Kidney capillary endothelial cell (primary cell): ENCODE results near the gene PDE6B.
A peak's percentile ranks its signal among the peaks of the same experiment; 100 is the strongest.
"Not testable (repeated sequence)": the region's sequence is repeated elsewhere in the genome, so short reads cannot be mapped to it uniquely, and the experiment has no call there.

ENCODE experiments used
- DNase-seq: peaks from one replicate; pipeline ENCODE4 v3.0.0-alpha.2; 2018; ENCODE audit warnings: low spot score

PDE6B gene

DNA sequence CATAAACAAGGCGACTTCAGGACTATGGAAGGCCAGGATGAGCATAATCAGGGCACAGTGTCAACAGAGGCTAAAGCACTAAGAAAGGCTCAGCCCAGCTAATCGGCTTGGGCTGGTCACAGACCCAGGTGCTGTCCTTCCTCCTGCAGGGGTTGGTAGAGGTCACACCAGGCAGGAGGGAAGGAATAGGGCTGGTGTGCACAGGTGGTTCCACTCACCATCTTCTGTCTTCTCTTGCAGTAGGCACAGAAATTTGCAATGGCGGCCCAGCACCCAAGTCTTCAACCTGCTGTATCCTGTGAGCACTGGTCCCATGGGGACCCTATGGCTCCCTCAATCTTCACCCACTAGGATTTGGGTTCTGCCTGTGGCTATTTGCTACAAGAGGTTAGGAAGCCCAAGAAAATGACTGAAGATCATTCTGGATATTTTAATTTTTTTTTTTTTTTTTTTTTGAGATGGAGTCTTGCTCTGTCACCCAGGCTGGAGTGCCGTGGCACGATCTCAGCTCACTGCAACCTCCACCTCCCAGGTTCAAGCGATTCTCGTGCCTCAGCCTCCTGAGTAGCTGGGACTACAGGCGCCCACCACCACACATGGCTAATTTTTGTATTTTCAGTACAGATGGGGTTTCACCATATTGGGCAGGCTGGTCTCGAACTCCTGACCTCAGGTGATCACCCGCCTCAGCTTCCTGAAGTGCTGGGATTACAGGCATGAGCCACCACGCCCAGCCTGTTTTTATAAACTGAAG lies 44.6 kb downstream of the PDE6B start:
- not testable (repeated sequence) for DNase-seq

DNA sequence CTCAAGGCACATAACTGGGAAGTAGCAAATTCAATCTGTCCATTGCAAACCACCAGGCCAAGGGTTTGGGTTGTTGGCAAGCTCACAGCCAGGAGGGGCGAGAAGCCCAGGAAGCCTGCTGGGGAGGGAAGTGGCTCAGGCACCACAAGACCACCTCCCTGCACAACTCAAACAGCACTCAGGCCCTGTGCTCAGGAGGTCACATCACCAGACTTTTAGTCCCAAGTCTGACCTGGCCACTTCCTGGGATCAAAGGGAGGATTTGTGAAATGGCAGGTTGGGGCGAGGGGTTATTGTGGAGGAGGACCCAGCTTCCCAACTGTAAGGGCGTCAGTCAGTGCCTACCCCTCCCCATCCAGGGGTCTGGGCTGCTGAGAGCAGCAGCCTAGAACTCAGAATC lies 46.4 kb downstream of the PDE6B start:
- no peak for DNase-seq

DNA sequence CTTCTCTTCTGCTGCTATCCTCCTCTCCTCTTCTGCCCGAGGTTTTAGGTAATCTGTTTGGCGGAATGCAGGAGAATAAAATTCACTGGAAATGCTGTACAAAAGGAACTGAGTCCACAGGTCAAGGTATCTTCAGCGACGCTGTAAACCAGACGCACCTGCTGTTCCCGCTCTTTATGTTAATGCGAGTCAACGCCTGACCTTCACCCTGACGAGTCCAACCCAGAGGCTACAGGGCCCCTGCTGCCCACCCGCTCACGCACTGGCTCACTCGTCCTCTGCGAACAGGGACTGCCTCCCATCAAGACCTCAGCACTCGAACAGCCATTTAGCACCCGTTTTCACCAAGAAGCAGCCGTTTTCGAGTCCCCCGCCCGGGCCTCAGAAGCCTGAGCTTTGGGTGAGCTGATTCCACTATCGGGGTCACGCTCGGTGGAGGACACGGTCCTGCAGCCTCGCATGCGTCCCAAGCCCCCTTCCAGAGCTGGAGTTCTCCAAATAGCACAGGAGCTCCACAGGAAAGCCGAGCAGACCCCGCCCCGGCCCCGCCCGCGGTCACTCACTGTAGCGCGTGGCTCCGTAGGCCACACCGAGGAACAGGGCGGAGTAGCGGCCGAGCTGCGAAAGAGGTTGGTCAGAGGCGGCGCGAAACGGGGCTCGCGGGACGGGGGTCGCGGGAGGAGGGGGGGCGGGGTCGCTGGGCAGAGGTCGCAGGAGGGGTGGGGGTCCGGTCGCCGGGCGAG lies 48.1 kb downstream of the PDE6B start:
- DNase-seq: no peak

DNA sequence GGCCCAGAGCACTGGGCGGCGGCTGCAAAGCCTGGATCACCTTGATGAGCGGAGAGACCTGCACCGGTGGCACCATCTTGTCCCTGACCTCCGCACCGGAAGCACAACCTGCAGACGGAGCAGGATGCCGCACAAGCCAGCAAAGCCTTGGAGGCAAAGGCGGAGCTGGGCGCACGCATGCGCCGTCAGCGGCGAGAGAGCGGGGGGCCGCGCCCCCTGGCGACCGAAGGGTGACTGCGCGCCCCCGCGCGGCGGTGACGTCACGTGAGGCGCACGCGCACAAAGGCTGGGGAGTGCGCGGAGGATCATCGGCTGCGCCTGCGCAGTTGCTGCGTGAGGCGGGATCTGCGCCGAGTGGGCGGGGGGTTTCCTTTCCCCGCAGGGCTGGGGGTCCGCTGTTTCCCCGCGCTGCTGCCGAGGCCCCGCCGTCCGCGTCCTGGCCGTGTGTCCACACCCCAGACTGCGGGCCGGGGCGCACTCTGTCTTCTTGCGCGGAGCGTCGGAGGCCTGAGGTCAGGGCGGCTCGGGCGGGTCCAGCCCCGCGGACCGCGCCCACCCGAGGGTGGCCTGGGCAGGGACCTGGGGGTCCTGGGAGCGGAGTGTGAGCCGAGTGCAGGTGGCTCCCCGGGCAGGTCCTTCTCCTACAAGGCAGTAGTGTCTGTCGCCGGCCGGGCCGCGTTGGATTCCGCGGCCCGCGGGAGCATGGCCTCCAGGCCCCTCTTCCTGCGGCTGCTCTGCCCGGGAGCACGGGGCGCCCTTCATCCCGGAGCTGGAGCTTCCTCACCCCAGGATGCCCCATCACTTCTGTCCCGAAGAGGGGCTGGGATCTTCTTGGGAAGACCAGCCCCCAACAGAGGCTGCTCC lies 49.0 kb downstream of the PDE6B start, which contains the start of the genes ATP5ME and MYL5:
ATP5ME (minus strand) TSS at position 105 of the 864 bp plus-strand sequence; CDS start at position 76, 29 bp downstream.
MYL5 (plus strand) TSS at position 371 of the 864 bp plus-strand sequence. CDS start 3,485 bp downstream, outside the sequence.
- peak; percentile 95 for DNase-seq

DNA sequence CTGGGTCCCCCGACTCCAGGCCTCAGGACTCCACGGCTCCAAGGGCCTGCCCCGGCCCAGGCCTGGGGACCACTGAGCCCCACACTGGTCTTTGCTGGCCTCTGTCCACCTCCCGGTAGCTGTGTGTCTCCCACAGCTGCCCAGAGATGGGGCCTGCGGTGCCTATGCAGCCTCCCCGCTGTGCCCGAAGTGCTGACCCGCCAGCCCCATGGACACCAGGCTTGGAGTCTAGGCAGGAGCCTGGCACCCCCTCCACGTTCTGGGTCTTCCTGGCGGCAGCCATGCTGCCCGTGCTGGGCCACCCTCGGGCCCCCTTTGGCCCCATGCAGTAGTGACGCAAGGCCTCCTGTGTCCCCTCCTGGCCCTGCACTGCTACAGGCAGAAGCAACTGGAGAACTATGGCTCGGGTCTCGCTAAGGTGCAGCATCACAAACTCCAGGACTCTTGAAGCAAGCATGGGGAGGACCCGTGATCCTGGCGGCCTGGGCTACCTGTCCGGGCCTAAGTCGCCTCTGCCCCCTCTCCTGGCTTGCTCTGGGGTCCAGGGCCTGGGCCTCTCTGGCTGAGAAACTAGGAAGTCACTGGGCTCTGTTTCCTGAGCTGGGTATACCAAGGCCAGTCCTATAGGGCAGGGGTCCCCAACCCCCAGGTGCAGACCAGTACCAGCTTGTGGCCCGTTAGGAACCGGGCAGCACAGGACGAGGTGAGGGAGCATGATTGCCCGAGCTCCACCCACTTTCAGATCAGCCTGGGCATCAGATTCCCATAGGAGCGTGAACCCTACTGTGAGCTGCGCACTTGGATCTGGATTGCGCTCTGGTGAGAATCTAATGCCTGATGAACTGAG lies 49.9 kb downstream of the PDE6B start:
- no peak for DNase-seq

DNA sequence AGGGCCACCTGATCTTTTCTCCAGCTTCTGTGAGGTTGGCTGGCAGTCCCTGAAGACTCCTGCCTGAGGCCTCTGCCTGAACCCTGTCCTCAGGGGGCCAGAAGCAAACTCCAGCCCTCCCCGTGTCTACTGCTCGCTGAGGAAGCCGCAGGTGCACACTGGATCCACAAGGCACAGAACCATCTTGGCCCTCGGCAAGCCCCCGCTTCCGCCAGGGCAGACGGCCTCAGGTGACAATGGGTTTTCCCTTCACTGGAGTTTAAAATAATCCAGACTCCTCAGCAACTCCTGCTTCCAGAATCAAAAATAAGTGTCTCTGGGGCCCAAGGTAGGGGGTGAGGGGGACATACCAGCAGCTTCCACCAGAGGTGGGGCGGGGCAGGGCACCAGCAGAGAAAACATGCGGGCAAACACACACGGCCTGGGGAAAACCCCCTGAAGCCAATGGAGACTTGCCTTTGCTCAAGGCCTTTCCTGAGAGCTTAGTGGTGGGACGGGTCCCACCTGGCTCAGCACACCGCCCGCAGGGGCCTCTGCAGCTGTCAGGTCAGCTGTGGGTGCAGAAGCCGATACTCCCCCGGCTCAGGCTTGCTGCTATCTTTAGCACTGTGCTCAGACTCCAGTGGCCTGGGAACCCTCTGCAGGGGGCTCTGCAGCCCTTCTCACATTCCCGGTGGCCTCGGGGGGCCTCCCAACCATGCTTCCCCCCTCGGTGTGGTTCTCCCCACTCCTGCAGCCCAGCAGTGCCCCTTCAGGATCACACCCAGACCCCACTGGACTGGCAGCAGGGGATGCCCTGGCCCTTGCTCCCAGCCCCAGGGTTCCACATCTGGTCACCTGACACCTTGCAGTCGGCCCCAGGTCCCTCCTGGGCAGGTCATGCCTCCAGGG lies 50.9 kb downstream of the PDE6B start:
- DNase-seq: no peak

DNA sequence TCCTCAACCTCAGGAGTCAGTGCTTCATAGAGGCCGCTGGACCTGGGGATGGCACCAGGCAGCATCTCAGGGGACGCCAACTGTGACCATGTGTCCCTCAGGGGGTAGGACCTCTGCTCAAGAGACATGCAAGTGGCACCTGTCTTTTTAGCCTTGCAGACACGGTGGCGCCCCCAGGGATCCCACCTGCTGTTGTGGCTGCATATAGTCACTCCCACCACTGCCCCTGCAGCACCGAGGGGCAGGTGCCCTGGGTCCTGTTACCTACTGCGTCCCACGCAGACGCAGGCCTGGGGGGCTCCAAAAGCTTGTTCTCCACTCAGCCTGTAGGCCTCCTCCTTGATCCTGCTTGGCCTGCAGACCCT lies 51.5 kb downstream of the PDE6B start:
- no peak for DNase-seq

DNA sequence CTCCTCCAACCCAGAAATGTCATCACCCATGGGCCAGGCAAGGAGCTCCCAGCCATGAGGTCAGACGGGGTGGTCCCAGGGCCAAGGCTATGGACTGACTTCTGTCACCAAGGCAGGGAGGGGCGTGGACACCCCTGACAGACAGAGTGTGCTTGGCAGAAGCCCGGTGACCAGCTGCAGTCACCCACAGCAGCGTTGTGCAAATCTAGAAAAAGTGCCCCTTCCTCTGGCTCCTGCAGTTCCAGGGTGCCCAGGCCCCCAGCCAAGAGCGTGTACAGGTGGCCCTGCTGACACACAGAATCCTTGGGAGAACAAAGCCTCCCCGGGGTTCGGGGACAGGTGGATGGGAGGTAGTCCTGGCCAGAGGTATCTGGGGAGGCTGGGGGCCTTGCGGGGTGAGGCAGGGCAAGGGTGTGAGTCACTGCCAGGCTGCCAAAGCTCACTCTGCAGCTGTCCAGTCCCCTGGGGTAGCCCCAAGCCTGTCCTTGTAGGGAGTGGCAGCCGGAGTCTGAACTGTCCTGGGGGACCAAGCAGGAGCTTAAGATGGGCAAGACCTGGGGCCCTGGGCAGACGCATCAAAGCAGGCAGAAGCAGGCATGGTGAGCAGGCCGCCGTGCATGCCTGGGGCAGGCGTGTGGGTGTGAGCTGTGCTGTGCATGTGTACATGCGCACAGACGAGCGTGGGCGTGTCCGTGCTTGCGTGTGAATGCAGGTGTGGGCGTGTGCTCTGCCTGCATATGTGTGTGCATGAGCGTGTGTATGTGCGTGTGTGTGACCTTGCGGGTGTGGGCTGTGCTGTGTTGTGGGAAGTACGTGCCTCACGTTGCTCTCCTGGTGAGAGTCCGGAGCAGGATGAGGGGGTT lies 52.3 kb downstream of the PDE6B start:
- no peak for DNase-seq

DNA sequence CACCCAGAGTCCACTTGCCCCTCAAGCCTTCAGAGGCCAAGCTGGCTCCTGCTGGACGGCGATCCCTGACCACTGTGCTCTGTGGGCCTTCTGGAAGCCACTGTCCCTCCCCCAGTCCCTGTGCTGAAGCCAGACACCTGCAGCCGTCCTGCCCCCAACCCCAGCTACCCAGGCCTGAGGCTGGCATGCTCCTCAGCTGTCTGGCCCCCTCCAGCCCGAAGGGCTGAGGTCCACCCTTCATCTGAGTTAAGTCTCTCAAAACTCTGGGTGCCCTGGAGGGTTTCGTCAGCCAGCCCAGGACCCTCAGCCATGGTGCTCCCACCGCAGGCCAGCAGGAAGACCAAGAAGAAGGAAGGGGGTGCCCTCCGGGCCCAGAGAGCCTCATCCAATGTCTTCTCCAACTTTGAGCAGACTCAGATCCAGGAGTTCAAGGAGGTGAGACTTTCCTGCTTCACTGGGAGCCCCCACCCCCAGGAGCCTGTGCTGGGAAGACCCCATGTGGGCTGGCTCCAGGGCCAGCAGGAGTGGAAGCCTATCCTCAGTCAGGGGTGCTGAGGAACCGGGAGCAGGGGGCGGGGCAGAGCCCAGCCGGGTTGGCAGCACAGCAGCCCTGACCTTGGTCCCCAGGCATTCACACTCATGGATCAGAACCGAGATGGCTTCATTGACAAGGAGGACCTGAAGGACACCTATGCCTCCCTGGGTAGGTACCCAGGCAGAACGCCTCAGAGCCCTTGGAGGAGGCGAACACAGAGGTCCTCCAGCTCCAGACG lies 53.1 kb downstream of the PDE6B start:
- DNase-seq: no peak

DNA sequence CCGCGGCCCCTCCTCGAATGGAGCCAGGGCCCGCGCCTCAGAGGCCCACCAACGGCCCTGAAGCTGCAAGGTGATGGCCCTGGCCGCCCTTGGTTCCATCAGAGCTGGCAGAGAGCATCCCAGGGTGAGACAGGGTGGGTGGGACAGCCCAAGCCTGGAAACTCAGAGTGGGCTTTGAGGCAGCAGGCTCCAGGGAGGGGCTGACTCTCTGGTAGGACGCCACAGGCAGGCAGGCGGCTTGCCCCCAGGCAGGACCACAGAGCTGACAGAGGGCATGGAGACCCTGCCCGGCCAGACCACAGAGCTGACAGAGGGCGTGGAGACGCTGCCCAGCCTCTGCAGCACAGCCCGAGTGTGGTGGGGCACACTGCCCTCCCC lies 53.7 kb downstream of the PDE6B start:
- no peak for DNase-seq

DNA sequence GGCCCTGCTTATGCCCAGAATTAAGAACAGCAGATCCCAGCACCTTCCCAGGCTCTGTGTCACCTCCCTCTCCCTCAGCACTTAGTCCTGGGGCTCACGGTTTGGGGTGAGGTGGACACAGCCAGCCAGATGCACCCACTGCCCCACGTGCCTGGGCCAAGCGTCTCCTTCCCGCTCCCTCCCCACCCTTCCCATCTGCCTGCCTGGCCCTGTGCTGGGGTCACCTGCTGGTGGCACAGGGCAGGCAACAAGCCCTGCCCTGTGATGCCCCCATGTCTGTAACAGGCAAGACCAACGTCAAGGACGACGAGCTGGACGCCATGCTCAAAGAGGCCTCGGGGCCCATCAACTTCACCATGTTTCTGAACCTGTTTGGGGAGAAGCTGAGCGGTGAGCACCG lies 54.3 kb downstream of the PDE6B start:
- DNase-seq: no peak

DNA sequence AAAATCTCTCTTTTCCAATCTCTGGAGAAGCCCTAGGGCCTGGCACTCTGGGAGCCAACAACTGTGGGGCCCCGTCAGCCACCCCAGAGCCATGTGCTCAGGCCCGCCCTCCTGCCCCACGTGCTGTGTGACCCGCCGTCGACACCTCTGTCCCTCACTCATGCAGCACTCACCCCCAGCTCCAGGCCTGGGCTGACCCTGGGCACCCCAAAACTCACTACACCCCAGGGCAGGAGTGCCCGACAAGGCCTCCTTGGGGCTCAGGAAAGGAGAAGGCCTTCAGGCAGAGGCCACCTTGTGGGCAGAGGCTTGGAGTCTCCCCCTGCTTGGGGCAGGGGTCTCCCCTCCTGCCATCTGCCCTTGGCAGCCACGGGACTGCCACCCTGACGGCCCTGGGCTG lies 54.7 kb downstream of the PDE6B start:
- DNase-seq: no peak

DNA sequence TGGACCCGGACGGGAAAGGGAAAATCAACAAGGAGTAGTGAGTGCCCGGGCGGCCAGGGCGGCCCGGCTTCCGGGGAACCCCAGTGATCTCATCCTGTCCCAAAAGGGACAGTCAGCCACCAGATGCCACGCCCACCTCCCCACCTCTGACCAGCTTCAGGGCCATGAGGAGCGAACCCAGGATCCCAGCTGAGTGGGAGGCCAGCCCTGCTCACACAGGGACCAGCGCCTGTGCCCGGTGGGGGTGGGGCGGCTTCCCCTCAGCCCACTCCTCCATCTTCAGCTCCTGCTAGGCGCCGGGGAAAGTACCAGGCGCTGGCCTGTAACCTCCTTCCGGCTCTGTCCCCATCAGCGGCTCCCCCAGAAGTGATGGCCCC lies 55.2 kb downstream of the PDE6B start:
- no peak for DNase-seq

DNA sequence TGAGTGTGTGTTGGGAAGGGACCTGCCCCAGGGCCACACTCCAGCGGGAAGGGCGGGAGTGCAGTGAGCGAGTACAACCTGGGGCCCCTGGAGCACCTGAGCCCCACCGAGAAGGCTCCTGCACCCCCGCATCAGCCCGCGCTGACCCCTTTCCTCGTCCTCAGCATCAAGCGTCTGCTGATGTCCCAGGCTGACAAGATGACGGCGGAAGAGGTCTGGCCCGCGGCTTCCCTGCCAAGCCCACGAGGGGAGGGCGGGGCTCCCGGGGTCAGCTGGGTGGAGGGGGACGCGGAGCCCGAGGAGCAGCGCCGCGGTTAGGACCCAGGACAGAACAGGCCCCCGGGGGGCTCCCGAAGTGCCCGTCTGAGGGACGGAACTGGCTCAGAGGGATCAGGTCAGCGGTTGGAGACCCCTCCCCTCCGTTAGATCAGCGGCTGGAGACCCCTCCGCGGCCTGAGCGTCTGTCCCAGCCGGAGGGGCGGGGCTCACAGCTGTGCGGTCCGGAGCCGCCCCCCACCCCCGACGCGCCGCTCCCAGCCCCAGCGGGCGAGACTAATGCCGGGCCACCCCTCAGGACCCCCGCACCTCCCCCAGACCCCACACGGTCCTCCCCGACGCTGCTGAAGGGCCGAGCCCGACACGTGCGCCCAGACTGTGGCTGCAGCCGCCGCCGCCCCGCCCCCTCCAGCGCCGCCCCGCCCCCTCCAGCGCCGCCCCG lies 55.7 kb downstream of the PDE6B start:
- no peak for DNase-seq

DNA sequence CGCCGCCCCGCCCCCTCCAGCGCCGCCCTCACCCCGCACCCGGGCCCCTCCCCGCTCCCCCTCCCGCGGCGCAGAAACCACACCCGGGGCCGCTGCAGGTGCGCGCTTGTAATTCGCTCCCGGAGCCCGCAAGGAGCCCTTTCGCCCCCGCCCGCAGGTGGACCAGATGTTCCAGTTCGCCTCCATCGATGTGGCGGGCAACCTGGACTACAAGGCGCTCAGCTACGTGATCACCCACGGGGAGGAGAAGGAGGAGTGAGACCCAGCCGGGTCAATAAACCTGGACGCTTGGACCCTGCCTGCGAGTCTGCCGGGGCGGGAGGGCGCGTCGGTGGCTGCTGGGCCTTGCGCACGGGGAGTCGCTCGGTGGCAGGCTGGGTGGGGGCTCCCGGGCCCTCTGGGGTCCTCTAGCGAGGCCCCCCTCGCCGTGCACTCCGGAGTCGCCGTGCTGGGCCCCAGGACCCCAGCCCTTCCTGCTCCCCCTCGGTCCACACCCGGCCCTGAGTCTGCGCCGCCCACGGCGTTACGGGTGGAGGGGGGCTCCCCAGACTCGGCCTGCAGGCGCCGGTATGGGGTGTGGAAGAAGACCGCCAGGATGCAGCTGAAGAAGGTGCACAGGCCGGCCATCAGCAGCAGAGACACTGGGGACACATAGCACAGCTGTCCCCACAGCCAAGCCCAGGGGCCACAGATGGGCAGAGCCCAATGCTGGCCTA lies 56.5 kb downstream of the PDE6B start:
- no peak for DNase-seq

DNA sequence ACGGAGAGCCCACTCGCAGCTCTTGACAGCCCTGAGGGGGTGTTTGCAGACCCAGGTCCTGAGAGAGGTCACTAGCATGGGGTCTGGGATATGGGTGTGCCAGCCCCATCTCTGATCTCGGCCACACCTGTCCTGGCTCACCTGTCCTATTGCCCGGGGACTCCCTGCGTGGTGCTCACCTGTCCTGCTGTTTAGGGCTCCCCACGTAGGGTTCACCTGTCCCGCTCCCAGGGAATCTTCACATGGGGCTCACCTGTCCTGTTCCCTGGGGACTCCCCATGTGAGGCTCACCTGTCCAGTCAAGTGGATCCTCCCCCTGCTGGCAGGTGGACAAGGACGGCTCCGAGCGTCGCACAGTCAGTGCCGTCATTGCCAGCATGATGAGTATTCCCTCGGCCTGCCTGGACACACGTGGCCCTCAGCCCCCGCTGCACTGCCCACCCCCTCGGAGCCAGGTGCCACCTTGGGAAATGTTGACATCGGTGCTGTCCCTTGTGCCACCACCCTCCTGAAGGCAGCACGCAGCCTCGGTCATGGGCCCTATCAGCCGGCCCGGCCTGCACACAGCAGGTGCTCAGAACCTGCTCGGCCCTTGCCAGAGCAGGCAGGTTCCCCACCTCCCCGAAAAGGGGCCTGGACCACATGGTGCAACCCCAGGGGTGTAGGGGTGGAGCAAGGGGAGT lies 57.3 kb downstream of the PDE6B start:
- DNase-seq: no peak
